NB4 (cell line): ENCODE results near the gene ST14.

Experiments used
- DNase-seq: peaks from one replicate; pipeline ENCODE4 v3.0.0; 2010; ENCODE audit warnings: low read depth
- H3K4me3 ChIP-seq: one replicate; pipeline ENCODE4 v1.5.1; 2011; ENCODE audit warnings: mild to moderate bottlenecking, low read depth, low read length, moderate library complexity
- CTCF ChIP-seq: IDR thresholded peaks from one replicate; pipeline ENCODE4 v1.5.1; 2012; ENCODE audit warnings: low read depth, low read length
- MAX ChIP-seq: IDR thresholded peaks from 2 replicates; pipeline ENCODE4 v1.6.1; 2011; ENCODE audit warnings: low read depth, low read length
- MYC ChIP-seq: IDR thresholded peaks from 2 replicates; pipeline ENCODE4 v1.6.1; 2011; ENCODE audit warnings: low read depth, low read length
- POLR2A ChIP-seq: IDR thresholded peaks from 2 replicates; pipeline ENCODE4 v1.6.1; 2011; ENCODE audit warnings: mild to moderate bottlenecking; ENCODE audit not compliant: insufficient read length; ENCODE audit errors: extremely low read depth

Gene ST14

DNA sequence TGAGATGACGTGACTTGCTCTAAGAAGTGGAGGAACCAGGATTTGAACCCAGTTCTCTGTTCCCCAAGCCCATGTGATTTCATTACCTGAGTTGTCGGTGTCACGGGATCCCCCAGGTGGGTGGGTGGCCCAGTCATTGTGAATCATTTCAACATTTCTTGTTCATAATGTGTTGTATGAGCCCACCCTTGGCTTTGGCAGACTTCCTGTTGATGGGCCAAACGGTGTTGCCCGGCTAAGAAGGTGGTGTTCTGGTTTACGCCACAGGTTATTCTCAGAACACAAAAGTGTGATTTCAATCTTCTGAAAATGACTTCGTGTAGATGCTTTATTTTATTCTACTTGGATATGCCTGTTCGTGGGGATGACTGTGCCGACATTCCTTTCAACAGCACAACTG, 21.6 kb upstream of the ST14 start:
- H3K4me3 ChIP-seq, result no peak overlapping the region
- DNase-seq, result no peak
- no peak for TF ChIP-seq POLR2A
- no peak for TF ChIP-seq CTCF
- no peak for TF ChIP-seq MAX
- no peak for TF ChIP-seq MYC

GRCh38 chr11:130139401-130139800, 20.2 kb upstream of the ST14 start:
- TF ChIP-seq MYC, result no peak
- no peak for TF ChIP-seq MAX
- TF ChIP-seq CTCF, result no peak
- TF ChIP-seq POLR2A, result no peak
- H3K4me3 ChIP-seq, result no peak overlapping the region
- DNase-seq, result no peak

GRCh38 chr11:130141561-130142341, 17.8 kb upstream of the ST14 start:
- no peak overlapping the region for H3K4me3 ChIP-seq
- TF ChIP-seq CTCF, result no peak
- TF ChIP-seq MAX, result no peak
- TF ChIP-seq POLR2A, result no peak
- TF ChIP-seq MYC, result no peak
- DNase-seq, result no peak

DNA sequence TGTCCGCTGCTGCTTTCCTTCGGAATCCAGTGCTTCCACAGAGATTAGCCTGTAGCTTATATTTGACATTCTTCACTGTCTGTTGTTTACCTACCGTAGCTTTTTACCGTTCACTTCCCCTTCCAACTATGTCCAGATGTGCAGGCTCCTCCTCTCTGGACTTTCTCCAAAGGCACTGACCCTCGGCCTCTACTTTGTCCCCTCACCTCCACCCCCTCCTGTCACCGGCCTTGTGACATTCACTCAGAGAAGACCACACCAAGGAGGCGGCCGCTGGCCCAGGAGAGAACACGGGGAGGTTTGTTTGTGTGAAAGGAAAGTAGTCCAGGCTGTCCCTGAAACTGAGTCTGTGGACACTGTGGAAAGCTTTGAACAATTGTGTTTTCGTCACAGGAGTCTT, 15.4 kb upstream of the ST14 start:
- DNase-seq, result no peak
- H3K4me3 ChIP-seq, result no peak overlapping the region
- TF ChIP-seq MYC, result no peak

DNA sequence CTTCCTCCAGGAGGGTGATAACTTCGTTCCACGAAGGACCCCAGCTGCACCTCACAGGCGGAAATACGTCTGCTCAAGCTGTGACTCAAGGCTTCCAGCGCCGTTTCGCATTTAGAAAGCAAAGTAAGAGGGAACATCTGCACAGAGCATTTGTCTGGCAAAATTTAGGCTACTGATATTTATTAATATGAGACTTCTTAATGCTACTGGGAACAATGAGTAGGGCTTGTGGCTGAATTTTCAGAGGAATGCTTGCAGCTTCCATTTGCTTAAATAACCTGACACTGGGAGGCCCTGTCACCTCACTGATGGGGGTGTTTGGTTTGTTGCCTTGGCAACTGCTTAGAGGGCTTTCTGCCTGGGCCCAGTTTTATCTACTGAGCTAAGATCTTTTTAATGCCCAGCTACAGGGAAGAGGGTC, 14.7 kb upstream of the ST14 start:
- no peak for DNase-seq
- TF ChIP-seq POLR2A (no peak), MAX (no peak), CTCF (no peak), MYC (no peak)
- H3K4me3 ChIP-seq, result no peak overlapping the region

DNA sequence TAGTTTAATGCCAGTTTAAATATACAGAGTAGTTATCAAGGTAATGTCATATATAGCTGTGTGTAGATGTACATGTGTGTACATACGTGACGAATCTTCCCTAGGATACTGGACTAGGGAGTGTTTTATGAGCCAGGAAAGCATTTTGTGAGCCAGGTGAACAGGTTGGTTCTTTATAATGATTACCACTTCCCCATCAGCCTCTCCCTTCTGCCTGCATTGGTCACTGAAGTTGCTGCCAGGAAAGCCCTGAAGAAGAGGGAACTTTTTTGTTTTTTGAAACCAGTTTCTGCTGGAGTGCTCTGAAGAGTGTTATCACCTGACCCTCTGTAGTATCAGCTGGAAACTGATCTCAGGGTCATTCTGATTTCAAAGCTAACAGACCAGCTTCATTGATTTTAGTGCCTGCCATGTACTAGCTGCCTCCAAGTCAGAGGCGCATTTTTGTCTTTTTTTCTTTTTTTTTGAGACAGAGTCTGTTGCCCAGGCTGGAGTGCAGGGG, 14.2 kb upstream of the ST14 start:
- no peak overlapping the region for H3K4me3 ChIP-seq
- no peak for DNase-seq
- TF ChIP-seq MYC (no peak), POLR2A (no peak)
